ENCODE results near the gene GPR89B.

GPR89B gene

DNA sequence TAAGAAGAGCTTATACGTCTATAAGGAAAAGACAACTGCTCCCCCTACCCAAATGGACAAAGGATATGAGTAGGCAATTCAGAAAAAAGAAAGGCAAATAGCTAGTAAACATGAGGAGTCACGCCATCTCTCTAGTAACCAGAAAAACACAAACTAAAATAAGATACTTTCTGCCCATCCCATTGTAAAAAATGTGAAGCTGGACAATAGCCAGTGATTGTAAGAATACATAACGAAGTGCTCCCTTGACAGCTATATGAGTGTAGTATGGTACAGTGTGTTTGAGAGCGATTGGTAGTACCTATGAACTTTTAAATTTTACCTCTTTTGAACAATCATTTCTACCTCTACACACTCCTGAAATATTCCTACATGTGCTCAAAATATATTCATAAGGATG is 33.1 kb upstream of the GPR89B start:
- TF ChIP-seq, protein P1, sequence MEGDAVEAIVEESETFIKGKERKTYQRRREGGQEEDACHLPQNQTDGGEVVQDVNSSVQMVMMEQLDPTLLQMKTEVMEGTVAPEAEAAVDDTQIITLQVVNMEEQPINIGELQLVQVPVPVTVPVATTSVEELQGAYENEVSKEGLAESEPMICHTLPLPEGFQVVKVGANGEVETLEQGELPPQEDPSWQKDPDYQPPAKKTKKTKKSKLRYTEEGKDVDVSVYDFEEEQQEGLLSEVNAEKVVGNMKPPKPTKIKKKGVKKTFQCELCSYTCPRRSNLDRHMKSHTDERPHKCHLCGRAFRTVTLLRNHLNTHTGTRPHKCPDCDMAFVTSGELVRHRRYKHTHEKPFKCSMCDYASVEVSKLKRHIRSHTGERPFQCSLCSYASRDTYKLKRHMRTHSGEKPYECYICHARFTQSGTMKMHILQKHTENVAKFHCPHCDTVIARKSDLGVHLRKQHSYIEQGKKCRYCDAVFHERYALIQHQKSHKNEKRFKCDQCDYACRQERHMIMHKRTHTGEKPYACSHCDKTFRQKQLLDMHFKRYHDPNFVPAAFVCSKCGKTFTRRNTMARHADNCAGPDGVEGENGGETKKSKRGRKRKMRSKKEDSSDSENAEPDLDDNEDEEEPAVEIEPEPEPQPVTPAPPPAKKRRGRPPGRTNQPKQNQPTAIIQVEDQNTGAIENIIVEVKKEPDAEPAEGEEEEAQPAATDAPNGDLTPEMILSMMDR (conservative IDR thresholded peaks at IDR 0.05; ENCODE audit: low read depth, low read length): no peak
- no peak overlapping the region for H3K4me3 ChIP-seq (ENCODE audit: low read length)
- DNase-seq (ENCODE audit: low read depth): no peak

DNA sequence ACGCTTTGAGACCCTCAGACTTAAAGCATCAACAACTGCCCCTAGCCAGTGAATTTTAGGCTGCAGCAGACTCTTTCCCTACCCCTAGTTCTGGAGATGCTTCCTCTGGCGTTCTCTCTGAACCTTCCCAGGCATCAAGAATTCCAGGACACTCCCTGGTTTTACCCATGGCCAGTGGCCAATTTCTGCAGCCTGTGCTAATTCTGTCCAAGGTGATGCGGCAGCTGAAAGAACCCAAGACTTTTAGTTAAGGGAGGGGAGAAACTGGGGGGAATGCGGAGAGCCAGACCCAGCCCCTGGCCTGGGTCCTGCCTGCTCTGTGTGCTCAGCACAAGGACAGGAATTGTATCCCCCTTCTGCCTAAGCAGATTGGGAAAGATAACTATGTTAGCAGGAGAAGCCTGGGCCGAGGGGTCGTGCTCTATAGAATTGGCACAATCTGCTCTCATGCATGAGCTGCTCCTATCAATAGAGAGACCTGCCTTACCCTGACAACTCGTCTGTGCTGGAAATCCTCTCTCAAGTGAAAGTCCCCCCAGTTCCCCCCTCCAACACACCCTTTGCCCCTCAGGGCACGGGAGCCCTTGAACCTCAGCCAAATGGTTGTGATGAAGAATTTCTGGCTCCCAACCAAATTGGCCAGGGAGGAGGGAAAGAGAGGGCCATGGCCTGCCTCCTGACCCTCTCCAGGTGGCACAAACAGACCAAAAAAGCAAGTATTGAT is 31.0 kb upstream of the GPR89B start:
- H3K4me3 ChIP-seq (ENCODE audit: low read length): no peak overlapping the region
- DNase-seq (ENCODE audit: low read depth): no peak
- TF ChIP-seq, protein P1 (conservative IDR thresholded peaks at IDR 0.05; ENCODE audit: low read depth, low read length): no peak

DNA sequence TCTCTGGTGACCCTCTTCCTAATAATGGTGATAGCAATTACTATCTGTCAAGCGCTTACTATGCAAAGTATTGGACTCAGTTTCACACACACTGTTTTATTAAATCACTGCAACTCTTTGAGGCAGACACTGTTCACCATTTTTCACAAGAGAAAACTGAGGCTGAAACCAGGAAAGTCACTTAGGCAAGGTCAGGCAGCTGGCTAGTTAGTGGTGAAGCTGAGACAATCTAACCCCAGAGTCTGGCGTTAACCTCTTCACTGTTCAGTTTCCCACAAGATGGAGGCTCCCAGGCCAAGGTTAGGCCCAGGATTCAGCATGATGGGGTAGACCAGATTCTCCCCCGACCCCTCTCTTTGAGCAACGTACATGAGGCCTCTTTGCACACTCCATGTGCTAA is 30.4 kb upstream of the GPR89B start:
- TF ChIP-seq, protein P1 (conservative IDR thresholded peaks at IDR 0.05; ENCODE audit: low read depth, low read length): no peak
- no peak overlapping the region for H3K4me3 ChIP-seq (ENCODE audit: low read length)
- no peak for DNase-seq (ENCODE audit: low read depth)

DNA sequence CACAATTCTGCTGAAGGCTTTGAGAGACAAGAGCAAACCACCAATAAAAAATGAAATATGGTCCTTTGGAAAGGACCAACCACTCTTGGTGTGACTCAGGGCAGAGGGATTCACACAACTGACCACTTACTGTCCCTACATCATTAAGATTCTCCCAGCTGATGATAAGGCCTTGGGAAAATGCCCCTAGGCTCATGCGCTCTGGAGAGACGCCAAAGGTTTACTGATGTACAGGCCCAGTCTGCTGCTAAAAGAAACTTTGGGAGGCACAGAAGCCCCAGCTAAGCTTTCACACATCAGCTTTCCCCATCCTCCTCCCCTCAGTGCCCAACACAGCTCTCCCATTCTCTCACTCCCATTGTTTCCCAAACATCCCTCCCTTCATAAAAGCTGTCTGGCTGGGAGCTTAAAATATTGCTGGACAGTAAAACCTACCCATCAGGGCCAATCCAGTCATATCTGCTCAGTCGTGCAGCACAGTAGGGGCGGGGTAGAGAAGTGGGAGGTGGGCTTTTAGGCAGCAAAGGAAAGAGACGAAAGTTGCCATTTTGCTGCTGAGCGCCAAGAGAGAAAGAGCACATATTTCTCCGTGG is 25.9 kb upstream of the GPR89B start, which contains the start of gene GJA8:
TSS of gene GJA8 (plus strand) at position 543 of the 593 bp plus-strand sequence. CDS start 5,161 bp downstream, outside the sequence.
- DNase-seq (ENCODE audit: low read depth): no peak
- H3K4me3 ChIP-seq (ENCODE audit: low read length): no peak within 1 kb of the TSS
- TF ChIP-seq, protein P1 (conservative IDR thresholded peaks at IDR 0.05; ENCODE audit: low read depth, low read length): no peak

DNA sequence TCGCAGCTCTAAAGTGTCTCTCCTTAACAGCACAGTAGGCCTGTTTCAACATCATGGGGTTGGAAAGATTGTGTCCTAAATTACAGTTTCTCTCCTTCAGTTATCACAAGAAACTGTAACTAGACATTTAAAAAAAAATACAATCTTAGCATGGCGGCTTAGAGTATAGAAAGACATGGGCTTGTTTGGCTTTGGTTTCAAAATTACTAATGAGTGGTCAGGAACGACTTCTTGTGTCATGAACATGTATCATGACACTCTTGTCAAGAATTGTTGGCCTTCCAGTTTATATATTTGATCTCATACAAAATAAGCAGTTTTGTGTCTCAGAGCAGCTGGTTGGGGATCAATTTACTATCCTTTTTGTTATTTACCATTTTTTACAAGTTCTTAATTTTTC is 23.5 kb upstream of the GPR89B start:
- no peak for DNase-seq (ENCODE audit: low read depth)
- TF ChIP-seq, protein P1 (conservative IDR thresholded peaks at IDR 0.05; ENCODE audit: low read depth, low read length): no peak

DNA sequence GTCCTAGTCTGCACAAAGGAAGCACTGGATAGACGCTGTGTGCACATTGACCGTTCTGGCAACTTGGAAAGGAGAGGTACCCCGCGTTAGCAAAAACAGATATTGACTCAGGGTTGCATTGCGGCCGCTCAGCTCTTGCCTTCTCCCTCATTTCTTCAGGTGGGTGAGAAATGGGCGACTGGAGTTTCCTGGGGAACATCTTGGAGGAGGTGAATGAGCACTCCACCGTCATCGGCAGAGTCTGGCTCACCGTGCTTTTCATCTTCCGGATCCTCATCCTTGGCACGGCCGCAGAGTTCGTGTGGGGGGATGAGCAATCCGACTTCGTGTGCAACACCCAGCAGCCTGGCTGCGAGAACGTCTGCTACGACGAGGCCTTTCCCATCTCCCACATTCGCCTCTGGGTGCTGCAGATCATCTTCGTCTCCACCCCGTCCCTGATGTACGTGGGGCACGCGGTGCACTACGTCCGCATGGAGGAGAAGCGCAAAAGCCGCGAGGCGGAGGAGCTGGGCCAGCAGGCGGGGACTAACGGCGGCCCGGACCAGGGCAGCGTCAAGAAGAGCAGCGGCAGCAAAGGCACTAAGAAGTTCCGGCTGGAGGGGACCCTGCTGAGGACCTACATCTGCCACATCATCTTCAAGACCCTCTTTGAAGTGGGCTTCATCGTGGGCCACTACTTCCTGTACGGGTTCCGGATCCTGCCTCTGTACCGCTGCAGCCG is 20.3 kb upstream of the GPR89B start:
- H3K4me3 ChIP-seq (ENCODE audit: low read length): no peak overlapping the region
- TF ChIP-seq, protein P1 (conservative IDR thresholded peaks at IDR 0.05; ENCODE audit: low read depth, low read length): no peak
- no peak for DNase-seq (ENCODE audit: low read depth)

More for the DNA sequence above, 23.5 kb upstream of the GPR89B start:
- no peak overlapping the region for H3K4me3 ChIP-seq (ENCODE audit: low read length)
